ENCODE data around the gene TMEM9. TPM values are rescaled to one million over a fixed set of nuclear protein-coding genes. Genes with fewer than 3 reads are reported as not detected.
A peak's percentile ranks its signal among the peaks of the same experiment; 100 is the strongest.

The TMEM9 gene
- polyA plus RNA-seq, 3 donors, result 150 to 166 (median 156) TPM

DNA sequence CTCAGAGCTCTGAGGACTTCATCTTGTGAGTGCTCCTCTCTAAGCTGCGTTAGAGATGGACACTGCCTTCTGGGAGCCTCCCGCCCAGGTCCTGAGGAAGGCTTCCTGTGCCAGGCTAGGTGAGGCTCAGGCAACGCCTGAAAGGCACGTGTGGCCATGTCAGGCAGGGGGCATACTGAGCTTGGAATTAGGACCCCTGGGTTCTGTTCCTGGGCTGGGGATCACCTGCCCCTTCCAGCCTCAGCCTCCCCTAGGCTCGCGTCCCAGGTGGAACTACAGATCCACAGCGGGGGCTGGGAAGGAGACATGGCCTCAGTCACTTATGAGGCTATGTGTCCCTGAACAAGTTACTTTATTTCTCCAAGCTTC is 17.3 kb downstream of the TMEM9 start:
- DNase-seq, result no peak

DNA sequence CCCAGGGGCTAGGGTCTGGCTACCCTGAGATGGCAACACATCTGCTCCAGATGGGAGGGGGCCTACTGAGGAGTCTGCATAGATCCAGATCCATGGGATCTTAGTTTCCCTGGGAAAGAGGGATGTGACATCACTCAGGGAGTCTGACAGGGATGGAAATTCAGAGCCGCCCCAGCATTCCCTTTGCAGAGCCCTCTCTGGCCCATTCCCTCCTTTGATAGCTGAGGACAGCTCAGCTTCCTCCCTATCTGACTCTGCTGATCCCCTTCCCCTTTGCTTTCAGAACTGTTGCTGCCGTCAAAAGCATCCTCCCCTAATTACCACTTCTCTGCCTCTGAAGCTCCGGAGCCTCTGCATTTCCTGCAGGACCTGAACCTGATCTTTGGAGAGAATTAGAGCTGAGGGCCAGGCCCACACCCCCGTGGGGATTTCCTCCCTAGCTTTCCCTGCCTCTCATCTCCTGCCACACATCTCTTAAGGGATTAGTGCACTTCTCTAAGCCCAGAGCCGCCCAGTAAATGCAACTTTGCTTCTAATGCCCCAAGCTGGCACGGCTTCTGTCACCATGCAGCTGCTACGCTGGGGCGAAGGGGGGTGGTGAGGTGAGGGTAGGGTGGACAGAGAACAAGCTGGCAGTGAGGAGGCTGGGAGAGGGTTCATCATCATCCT is 17.8 kb downstream of the TMEM9 start:
- DNase-seq, result no peak

DNA sequence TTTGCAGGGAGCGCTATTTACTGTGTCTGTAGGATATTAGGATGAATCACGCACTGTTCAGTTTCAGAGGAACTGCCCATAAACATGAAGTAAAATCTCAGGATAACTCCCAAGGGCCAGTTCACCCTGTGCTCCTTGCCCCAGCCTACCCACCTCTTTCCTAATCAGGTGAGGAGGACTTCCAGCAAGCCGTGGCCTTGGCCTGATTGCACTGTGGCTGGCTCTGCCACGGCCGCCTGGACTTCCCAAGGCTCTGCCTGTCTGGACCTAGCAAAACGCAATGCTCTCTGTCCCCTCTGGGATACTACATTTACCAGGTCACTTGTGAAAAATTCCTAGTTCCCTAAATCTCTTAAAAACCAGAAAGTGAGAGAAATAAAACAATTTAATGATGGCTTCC is 19.9 kb downstream of the TMEM9 start:
- DNase-seq, result no peak

DNA sequence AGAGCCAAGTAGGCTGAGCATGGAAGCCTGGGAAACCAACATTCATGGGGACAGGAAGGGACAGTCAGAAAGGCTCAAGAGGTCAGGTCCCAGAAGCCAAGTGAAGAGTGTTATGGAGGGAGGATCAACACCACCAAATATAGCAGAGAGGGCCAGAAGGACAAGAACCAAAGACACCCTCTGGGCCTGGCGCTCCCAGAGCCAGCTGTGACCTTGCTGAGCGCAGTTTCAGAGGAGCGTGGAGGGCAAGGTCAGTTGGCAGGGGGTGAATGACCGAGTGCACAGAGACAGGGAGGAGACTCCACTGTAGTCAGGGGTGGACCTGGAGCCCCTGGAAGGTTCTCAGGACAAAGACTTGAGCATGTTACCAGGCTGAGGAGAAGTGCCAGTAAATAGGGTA is 22.9 kb downstream of the TMEM9 start:
- DNase-seq, result no peak

DNA sequence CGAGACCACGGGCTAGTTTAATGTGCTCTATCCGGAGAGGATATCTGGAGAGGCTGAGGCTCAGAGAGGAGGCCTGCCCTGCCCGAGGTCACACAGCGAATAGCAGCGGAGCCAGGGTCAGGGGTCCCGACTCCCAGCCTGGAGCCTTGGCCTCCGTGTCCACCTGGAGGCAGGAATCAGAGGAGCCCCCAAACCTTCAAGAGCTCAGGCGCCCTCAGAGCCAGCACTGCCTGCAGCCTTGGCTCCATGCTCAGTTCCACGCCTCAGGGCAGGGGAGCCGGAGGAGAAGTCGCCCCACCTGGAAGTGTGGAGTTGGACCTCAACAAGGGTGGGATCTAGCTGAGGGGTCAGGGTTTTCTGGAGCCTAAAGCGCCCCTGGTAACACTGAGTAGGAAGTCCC is 25.3 kb downstream of the TMEM9 start:
- DNase-seq, result no peak

DNA sequence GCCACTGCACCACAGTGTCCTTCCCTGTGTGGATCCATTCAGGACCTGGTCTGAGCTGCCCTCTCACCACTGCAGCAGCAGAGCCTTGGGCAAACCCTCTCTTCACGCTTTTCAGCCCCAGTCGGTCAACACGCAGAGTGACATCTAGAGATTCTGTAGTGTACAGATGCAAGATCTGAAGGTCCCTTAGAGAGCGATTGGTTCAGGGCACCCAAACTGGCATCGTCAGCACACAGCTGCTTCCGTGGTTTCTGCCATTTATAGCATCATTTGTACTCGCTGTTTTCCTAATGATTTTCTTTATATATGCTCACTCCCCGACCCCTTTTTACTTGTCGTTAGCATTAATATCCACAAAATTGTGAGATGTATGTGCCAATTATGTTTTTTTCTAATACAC is 25.8 kb downstream of the TMEM9 start:
- DNase-seq, result no peak

DNA sequence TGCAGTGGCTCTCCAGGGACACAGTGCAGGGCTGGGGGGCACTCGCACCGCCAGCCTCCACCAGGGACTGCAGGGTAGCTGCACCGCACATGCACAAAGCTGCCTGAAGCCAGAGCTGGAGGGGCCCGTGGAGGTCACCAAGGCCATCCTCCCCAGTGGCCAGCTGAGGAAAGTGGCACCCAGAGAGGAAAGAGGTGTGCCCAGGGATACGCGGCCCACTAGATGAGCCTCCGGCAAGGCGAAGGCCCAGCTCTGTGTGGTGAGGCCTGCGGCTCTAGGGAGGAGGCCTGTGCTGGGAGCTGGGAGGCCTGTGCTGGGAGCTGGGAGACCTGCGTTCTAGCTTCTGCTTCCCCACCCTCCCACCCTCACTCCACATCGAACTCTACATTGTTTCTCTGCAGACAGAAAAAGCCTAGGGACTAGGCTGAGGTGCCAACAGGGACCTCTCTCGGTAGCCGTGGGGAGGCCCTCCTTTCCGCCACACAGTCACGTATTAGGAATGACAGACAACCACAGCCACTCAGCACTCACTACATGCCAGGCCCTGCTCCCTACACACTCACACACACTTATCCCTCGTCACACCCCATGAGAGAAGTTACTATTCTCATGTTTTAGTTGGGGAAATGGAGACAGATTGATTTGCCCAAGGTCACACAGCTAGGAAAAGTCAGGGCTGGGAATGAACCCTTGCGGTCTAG is 26.4 kb downstream of the TMEM9 start:
- DNase-seq, result no peak

DNA sequence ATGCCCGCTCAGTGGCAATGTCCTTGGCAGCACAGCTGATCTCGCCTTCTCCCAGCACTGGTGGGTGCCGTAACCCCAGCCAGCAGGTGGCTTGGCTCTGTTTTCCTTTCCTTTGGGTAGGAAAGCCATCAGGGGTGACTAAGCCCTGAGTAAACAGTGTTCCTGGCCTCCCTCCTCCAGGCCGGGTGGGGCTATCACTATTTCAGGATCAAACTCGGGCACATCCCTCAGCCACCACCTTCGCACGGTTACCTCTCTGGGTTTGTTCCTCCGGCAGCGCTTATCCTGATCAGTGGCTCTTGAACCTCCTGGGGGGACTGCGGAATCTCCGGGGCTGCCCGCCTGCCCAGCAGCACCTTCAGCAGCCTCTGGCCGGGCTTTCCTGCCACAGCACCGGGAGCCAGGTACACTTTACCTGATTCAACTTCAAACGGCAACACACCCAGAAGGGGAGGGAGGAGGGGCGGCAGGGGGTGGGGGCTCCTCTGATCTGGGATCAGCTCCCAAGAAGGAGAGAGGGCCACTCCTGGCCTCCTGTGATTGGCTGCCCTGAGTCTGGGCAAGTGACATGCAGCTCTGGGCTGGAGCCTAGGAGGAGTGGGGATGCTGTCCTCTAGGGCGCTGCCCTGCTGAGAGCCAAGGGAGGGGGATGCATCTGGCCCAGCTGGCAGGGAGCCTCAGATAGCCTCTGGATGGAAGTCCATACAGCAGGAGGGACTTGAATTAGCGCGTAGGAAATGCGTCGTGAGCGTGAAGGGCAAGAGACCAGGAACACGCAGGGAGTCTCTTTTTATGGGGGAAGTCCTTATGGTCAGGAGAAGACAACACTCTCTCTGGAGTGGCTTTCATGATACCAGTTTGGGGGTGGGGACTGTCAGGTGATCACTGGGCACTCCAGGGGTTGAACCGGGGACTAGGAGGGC is 27.2 kb downstream of the TMEM9 start, which contains the start of gene ASCL5:
Gene ASCL5, minus strand, starts transcription at position 353 of the 923 bp plus-strand sequence. CDS start 11,812 bp downstream, outside the sequence.
- no peak for DNase-seq

DNA sequence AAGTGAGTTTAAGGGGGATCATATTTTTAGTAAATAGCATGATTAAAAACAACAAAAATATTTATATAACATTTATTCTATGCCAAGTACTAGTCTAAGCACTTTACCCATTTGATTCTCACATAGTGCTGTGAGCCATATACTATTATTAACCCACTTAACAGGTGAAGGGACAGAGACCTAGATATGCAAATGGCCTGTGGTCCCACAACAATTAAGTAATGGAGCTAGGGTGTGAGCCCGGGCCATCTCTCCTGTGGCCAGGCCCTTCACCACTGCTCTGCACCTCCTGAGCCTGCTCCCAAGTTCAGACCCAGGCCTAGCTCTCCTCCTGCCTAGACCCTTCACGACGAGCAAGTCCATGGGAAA is 27.8 kb downstream of the TMEM9 start:
- DNase-seq, result no peak

DNA sequence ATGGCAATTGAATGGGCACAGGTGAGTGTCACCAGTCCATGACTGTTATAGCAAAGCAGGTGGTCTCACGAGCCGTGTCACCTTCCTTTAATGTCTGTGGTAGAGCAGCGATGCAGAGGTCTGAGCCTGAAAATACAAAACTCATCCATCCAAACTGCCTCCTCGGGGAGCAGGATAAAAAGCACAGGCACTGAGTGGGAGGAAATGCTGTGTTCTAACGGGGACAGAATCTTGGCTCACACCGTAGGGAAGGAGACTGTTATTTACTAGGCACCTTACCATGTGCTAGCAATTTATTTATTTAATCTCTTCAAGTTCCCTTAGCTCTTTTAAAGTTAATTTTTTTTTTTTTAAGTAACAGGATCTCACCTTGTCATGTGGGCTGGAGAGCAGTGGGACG is 28.5 kb downstream of the TMEM9 start:
- no peak for DNase-seq

DNA sequence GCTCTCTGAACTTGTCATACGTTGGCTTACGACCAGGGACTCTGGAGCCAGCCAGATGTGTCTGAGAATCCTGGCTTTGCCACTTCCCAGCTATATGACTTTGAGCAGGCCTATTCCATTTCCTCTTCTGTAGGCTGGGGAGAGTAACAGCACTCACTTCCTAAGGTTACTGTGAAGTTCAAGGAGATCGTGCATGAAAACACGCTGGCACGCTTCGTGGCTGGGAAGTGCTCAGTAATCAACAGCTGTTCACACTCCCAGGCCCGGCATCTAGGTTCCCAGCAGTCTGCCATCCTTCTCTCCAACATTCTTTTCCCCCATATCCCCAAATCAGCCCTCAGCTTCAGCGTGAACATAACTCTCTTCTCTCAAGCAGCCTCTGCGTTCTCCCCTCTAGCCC is 29.3 kb downstream of the TMEM9 start:
- no peak for DNase-seq

DNA sequence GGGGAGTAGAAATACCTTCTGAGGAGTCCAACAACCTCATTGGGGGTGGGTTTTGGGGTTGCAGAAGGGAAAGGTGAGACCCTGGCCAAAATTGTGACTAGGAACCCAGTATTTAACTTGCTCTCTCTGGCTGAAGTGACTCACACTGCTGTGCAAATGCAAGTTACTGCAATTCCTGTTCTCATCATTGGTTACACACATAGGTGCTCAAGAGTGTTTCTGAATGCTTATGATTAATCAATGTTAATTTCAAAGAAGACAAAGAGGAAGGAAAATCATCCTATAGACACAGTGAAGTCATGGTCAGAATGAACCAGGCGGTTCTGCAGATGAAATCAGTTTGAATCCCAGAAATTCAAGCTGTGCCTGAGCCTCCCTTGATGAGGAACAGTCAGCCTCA is 30.4 kb downstream of the TMEM9 start:
- no peak for DNase-seq

DNA sequence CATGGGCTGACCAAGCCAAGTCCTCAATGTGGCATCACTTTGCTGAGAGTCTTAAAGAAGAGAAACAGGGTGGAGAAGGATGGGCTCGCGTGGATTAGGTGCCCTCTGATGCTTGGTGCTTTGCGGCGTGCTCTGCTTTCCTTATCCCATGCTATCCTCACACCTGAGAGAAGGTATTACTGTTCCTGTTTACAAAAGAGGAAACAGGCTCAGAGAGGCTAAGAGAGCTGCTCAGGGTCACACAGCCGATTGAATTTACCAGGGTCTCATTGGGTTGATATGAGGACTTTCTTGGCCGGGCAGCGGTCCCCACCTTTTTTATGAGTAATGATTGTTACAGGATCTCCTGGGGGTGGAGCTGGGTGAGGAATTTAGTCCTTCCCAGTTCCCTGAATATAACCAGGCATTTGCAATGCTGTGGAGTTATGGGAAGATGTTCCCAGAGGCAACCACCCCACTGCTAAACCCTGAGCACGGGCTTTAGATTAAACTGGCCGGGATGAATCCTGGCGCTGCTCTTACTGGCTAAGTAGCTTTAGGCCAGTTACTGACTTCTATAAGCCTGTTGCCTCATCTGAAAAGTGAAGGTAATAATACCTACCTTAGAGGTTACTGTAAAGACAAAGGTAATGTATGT is 31.8 kb downstream of the TMEM9 start:
- DNase-seq, result no peak

DNA sequence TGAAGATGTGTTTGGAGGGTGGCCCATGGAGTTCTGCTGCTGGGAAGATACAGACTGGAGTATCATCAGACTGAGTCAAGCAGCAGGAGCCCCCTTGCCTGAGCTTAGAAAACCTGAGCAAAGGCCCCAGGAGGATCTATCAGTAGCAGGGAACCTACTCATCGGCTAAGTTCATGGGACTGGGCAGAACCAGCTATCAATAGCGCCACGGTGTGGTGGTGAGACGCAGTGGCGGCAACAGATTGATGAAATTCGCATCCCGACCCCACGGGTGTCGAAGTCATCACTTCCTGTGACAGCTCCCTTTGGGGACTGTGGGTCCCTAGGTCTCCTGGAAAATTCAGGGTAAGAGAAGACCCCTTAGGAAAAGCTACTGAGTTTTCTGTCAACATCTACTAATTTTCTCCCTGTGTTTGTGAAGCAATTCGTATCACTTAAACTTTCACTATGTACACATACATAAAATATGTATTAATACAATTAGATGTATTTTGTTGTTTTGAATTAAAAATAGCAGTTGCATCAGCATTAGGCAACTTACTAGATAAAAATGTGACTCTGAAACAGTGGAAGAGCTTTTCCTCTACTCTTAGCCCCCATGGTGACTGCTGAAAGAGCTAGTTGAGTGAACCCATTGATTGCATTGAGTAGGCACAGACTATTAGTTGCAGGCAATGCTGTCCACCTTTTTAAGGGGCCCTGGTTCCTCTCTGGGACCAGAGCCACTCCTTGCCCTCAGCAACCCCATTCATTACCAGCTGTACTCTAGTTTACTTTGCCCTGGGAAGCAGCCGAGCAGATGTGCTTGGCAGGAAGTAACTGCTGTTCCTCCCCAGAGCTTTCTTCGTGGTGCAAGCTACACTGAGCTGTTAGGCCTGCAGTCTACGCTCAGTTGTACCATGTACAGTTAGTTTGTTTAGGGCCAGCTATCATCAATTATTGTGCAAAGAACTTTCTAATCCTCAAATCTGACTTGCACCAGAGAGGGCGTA is 34.8 kb downstream of the TMEM9 start:
- DNase-seq, result no peak

DNA sequence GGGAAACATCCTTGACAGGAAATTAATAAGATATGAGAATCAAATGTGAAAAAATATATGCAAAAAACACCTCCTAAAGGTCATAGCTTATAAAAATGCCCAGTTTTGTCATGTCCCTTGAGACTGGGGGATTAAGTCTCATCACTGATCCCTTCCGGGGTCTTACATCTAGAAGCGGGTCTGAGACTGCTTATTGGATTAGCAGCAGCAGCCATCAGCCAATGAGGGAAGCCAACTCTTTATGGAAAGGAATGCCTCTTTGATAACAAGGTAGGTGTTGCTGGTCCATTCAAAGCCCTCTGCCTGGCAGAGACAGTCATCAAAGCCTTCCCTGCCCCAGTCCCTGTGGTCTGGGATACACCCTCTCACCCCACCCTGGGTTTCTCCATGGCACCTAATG is 38.2 kb downstream of the TMEM9 start:
- DNase-seq, result no peak

DNA sequence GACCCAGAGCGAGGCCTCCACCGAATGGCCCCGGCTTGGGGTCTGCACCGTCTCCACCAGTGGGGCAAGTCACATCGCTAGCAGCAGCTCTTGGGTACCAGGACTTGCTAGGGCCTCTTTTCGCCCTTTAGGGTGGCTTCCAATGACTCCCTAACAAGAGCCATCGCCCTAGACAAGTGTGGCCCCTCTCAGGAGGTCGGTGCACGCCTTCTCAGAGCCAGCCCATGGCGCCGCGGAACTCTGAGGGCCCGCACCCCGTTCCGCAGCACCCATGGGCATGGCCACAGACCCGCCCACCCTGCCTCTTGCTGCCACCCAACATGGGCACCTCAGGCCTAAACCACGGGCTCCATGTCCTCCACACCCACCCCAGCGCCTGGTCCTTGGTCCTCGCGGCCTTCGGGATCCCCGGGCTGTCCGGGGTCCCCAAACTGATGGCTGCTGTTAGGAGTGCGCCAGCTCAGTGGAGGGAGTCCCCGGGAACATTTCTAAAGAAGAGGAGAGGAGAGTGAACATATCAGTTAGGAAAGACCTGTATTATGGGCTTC is 38.8 kb downstream of the TMEM9 start:
- no peak for DNase-seq

DNA sequence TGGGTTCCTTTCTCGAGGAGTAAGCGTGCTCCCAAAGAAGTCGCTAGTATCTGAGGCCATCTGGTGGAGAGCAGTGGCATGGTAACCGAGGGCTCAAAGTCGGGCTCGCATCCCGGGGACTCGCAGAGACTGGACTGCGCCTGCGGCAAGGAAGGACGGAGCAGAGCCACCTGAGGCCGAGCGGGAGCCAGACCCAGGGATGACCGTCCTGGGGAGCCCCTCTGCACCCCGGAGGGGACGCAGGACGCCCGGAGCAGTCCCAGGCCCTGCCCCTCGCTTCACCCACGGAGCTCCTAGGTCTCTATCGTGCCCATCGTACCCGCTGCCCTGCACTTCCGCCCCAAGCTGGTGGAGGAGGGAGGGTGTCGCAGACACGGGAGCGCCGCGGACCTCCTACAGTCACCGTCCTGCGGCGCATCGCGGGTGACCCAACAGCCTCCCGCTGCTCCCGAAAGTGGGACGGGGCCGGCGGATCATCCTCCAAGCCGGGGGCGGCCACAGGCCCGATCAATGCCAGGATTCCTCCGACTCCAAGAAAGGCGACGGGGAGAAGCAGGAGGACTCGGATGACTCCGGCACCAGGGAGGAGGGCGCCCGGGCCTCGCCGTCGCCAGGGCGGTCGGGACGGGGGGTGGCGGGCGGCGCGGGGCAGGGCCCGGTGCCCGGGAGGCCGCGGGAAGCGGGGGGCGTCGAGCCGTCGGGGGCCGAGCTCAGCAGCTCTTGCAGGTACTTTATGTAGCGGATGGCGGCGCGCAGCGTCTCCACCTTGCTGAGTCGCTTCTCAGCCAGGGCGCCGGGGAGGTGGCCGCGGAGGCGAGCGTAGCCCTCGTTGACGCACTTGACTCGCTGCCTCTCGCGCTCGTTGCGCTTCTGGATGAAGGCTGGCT is 39.8 kb downstream of the TMEM9 start:
- peak; percentile 92 for DNase-seq

DNA sequence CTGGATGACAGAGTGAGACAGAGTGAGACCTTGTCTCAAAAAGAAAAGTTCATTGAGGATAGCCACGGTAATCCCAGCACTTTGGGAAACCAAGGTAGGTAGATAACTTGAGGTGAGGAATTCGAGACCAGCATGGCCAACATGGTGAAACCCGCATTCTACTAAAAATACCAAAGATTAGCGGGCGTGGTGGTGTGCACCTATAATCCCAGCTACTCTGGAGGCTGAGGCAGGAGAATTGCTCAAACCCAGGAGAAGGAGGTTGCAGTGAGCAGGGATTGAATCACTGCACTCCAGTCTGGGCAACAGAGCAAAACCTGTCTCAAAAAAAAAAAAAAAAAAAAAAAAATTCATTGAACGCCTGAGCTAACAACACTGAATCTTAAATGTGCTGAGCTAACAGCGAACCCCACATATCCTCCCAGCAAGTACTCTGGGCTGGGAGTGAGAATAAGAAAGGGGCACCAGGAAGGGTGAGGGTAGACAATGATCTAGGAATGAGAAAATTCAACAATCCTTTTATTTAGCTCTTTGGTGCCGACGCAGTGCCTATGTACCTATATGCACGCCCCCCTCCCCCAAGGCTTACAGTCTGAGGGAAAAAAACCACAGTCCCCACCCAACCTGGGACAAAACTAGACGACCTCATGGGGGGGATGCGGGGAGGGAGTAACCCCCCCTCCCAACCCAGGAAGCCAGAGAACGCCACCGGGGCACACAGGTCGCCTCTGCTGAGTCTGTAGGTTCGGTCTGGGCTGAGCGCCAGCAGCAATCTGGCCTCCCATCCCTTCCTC is 40.6 kb downstream of the TMEM9 start:
- no peak for DNase-seq

DNA sequence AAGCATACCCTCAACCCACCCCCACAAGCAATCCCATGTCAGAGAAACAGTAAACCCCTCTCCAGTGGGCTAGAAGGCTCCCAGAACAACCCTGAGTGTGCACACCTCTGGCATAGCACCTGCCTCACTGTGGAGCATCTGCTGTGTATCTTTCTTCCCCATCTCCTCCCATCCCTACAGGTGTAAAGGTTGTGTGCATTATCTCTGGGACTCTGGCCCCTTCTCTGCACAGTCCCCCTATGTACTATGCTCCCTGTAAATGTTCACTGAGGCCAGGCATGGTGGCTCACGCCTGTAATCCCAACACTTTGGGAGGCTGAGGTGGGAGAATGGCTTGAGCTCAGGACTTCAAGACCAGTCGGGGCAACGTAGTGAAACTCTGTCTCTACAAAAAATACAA is 41.3 kb downstream of the TMEM9 start:
- no peak for DNase-seq
